Trophoblast cell (in vitro differentiated cells and primary cell): ENCODE results near the gene TEX2.

Experiments
- DNase-seq, 2 donors: peaks; one replicate each; pipeline ENCODE4 v3.0.0-alpha.2; 2016
- H2AFZ ChIP-seq: 2 replicates; pipeline ENCODE4 v1.6.1; 2013; ENCODE audit warnings: low read length, moderate library complexity, mild to moderate bottlenecking; ENCODE audit not compliant: insufficient read depth, poor library complexity
- H2AK5ac ChIP-seq: 2 replicates; pipeline ENCODE4 v1.6.1; 2013; ENCODE audit warnings: mild to moderate bottlenecking, low read length
- H2BK120ac ChIP-seq: 2 replicates; pipeline ENCODE4 v1.6.1; 2013; ENCODE audit warnings: low read length, mild to moderate bottlenecking, moderate library complexity; ENCODE audit not compliant: insufficient read depth, poor library complexity
- H2BK12ac ChIP-seq: 2 replicates; pipeline ENCODE4 v1.6.1; 2013; ENCODE audit warnings: mild to moderate bottlenecking, low read length, moderate library complexity
- H2BK5ac ChIP-seq: 2 replicates; pipeline ENCODE4 v1.6.1; 2013; ENCODE audit warnings: low read length, low read depth, moderate library complexity, mild to moderate bottlenecking; ENCODE audit not compliant: poor library complexity
- H3K14ac ChIP-seq: 2 replicates; pipeline ENCODE4 v1.6.1; 2013; ENCODE audit warnings: mild to moderate bottlenecking, low read length
- H3K18ac ChIP-seq: 2 replicates; pipeline ENCODE4 v1.6.1; 2013; ENCODE audit warnings: mild to moderate bottlenecking, low read length
- H3K23ac ChIP-seq: 2 replicates; pipeline ENCODE4 v1.6.1; 2013; ENCODE audit warnings: low read length
- H3K27ac ChIP-seq: 2 replicates; pipeline ENCODE4 v1.5.1; 2013; ENCODE audit warnings: low read depth, mild to moderate bottlenecking, inconsistent platforms, low read length, moderate library complexity
- H3K27me3 ChIP-seq: 2 replicates; pipeline ENCODE4 v1.6.1; 2013; ENCODE audit warnings: inconsistent platforms, mild to moderate bottlenecking, low read length, moderate library complexity; ENCODE audit not compliant: insufficient read depth
- H3K36me3 ChIP-seq, 2 experiments: 1 replicate in 1 of 2; 2 replicates in 1 of 2; pipeline ENCODE4 v1.6.1; 2013; ENCODE audit warnings: low read length in 2 of 2, mild to moderate bottlenecking in 2 of 2, moderate library complexity in 1 of 2; ENCODE audit not compliant: insufficient read depth in 2 of 2, control insufficient read depth in 1 of 2
- H3K4ac ChIP-seq: 2 replicates; pipeline ENCODE4 v1.6.1; 2013; ENCODE audit warnings: low read depth, mild to moderate bottlenecking, low read length, moderate library complexity
- H3K4me1 ChIP-seq, 2 experiments: 1 replicate in 1 of 2; 2 replicates in 1 of 2; pipeline ENCODE4 v1.6.1; 2013; ENCODE audit warnings: low read length in 2 of 2, mild to moderate bottlenecking in 2 of 2, moderate library complexity in 1 of 2; ENCODE audit not compliant: insufficient read depth in 2 of 2, control insufficient read depth in 1 of 2
- H3K4me2 ChIP-seq: 2 replicates; pipeline ENCODE4 v1.6.1; 2013; ENCODE audit warnings: inconsistent platforms, mild to moderate bottlenecking, low read length, moderate library complexity
- H3K4me3 ChIP-seq: 2 replicates; pipeline ENCODE4 v1.5.1; 2013; ENCODE audit warnings: mild to moderate bottlenecking, low read depth, low read length, inconsistent platforms
- H3K79me1 ChIP-seq: one replicate; pipeline ENCODE4 v1.6.1; 2013; ENCODE audit warnings: low read length
- H3K79me2 ChIP-seq: 2 replicates; pipeline ENCODE4 v1.6.1; 2013; ENCODE audit warnings: low read length, mild to moderate bottlenecking; ENCODE audit not compliant: control insufficient read depth, insufficient read depth, poor library complexity
- H3K9ac ChIP-seq: 2 replicates; pipeline ENCODE4 v1.6.1; 2013; ENCODE audit warnings: mild to moderate bottlenecking, low read length
- H3K9me3 ChIP-seq: 2 replicates; pipeline ENCODE4 v1.6.1; 2013; ENCODE audit warnings: low read depth, mild to moderate bottlenecking, control low read depth, inconsistent platforms, low read length; ENCODE audit not compliant: insufficient read depth
- H4K12ac ChIP-seq: 2 replicates; pipeline ENCODE4 v1.6.1; 2013; ENCODE audit warnings: low read depth, mild to moderate bottlenecking, low read length, moderate library complexity
- H4K8ac ChIP-seq: 2 replicates; pipeline ENCODE4 v1.6.1; 2013; ENCODE audit warnings: low read depth, mild to moderate bottlenecking, low read length, moderate library complexity
- H4K91ac ChIP-seq: one replicate; pipeline ENCODE4 v1.6.1; 2013; ENCODE audit warnings: low read depth, mild to moderate bottlenecking, low read length, moderate library complexity
- WGBS: extraction: QIAGEN DNeasy Blood & Tissue Kit; methylation state at CpG from one replicate; pipeline ENCODE4 v1.1.7; 2013; ENCODE audit warnings: missing lambda C conversion rate; ENCODE audit not compliant: insufficient read length, insufficient coverage; ENCODE audit errors: extremely low coverage; 5-methylcytosine and 5-hydroxymethylcytosine counted together

TEX2 gene

GRCh38 chr17:64129765-64130558 is 133.1 kb downstream of the TEX2 start, which contains the start of gene ERN1:
ERN1 (minus strand) TSS chr17:64130144; CDS start chr17:64130029, 115 bp downstream.
- peak within 1 kb of the TSS; percentile 67 for H3K4me2 ChIP-seq
- peak; percentile 85 to 86 for DNase-seq

GRCh38 chr17:64129515-64129764 is 133.6 kb downstream of the TEX2 start:
- Histone ChIP-seq H3K9ac (peak overlapping the region; percentile 89), H3K9me3 (no peaks in the 10 kb centered on the region), H2BK120ac (peak overlapping the region; percentile 90), H2AK5ac (no peak overlapping the region), H4K12ac (peak overlapping the region; percentile 77), H2BK12ac (no peak overlapping the region), H3K36me3 (no peaks in the 10 kb centered on the region), H3K4me2 (peak overlapping the region; percentile 63), H3K27ac (peak overlapping the region; percentile 77), H3K4me3 (peak overlapping the region; percentile 97), H2AFZ (peak overlapping the region; percentile 83), H3K23ac (no peak overlapping the region), H4K91ac (peak overlapping the region; percentile 55), H3K4ac (peak overlapping the region; percentile 48), H3K79me1 (peaks cover 11% of the 10 kb centered on the region), H3K18ac (peak overlapping the region; percentile 93), H3K79me2 (peaks cover 8% of the 10 kb centered on the region), H3K27me3 (no peaks in the 10 kb centered on the region), H3K4me1 (peaks cover 6% of the 10 kb centered on the region in 2 experiments), H2BK5ac (peak overlapping the region; percentile 83), H3K14ac (peak overlapping the region; percentile 94), H4K8ac (peak overlapping the region; percentile 79)
- no peak for DNase-seq
- WGBS: no CpG with 5 or more reads among the region's 31 CpGs

More at GRCh38 chr17:64129765-64130558, 133.1 kb downstream of the TEX2 start, which contains the start of gene ERN1:
- Histone ChIP-seq H3K14ac (peak within 1 kb of the TSS; percentile 94), H2AK5ac (peak within 1 kb of the TSS; percentile 40), H2AFZ (peak within 1 kb of the TSS; percentile 85), H4K91ac (peak within 1 kb of the TSS; percentile 76), H3K36me3 (no peaks in the 10 kb centered on the region), H3K4me3 (peak within 1 kb of the TSS; percentile 97), H3K4ac (peak within 1 kb of the TSS; percentile 48), H3K79me1 (peaks cover 11% of the 10 kb centered on the region), H3K18ac (peak within 1 kb of the TSS; percentile 93), H4K8ac (peak within 1 kb of the TSS; percentile 89), H2BK5ac (peak within 1 kb of the TSS; percentile 83), H3K4me1 (peaks cover 6% of the 10 kb centered on the region in 2 experiments), H3K9me3 (no peaks in the 10 kb centered on the region), H4K12ac (peak within 1 kb of the TSS; percentile 83), H3K23ac (no peak within 1 kb of the TSS), H2BK12ac (peak within 1 kb of the TSS; percentile 86), H2BK120ac (peak within 1 kb of the TSS; percentile 90), H3K27me3 (no peaks in the 10 kb centered on the region), H3K79me2 (peaks cover 8% of the 10 kb centered on the region), H3K9ac (peak within 1 kb of the TSS; percentile 89), H3K27ac (peak within 1 kb of the TSS; percentile 77)
- WGBS: no CpG with 5 or more reads among the region's 98 CpGs

- no CpG with 5 or more reads among the region's 15 CpGs for WGBS
- H3K79me2 ChIP-seq: peaks cover 8% of the 10 kb centered on the region
- no peaks in the 10 kb centered on the region for H3K9me3 ChIP-seq
Measured at GRCh38 chr17:64128787-64129514, 134.1 kb downstream of the TEX2 start.

GRCh38 chr17:64126918-64127317 is 136.1 kb downstream of the TEX2 start:
- no peak overlapping the region for H3K4me2 ChIP-seq
- H4K8ac ChIP-seq: no peak overlapping the region
- peaks cover 6% of the 10 kb centered on the region in 2 experiments for H3K4me1 ChIP-seq
- no peaks in the 10 kb centered on the region for H3K36me3 ChIP-seq
- H3K4me3 ChIP-seq: no peak overlapping the region
- no peaks in the 10 kb centered on the region for H3K9me3 ChIP-seq
- H4K12ac ChIP-seq: no peak overlapping the region
- H2AK5ac ChIP-seq: no peak overlapping the region
- H2BK5ac ChIP-seq: no peak overlapping the region
- peaks cover 11% of the 10 kb centered on the region for H3K79me1 ChIP-seq
- H3K27ac ChIP-seq: no peak overlapping the region
- no peak overlapping the region for H2BK120ac ChIP-seq
- H4K91ac ChIP-seq: no peak overlapping the region
- no peaks in the 10 kb centered on the region for H3K27me3 ChIP-seq
- no peak for DNase-seq
- no peak overlapping the region for H3K4ac ChIP-seq
- no peak overlapping the region for H2BK12ac ChIP-seq
- WGBS: no CpG with 5 or more reads among the region's 1 CpG
- H3K23ac ChIP-seq: no peak overlapping the region
- no peak overlapping the region for H2AFZ ChIP-seq
- H3K18ac ChIP-seq: no peak overlapping the region
- H3K9ac ChIP-seq: no peak overlapping the region
- H3K14ac ChIP-seq: no peak overlapping the region
- peaks cover 8% of the 10 kb centered on the region for H3K79me2 ChIP-seq

More at GRCh38 chr17:64128787-64129514, 134.1 kb downstream of the TEX2 start:
- Histone ChIP-seq H3K27ac (peak overlapping the region; percentile 77), H3K9ac (peak overlapping the region; percentile 89), H3K4ac (no peak overlapping the region), H3K36me3 (no peaks in the 10 kb centered on the region), H3K79me1 (peaks cover 11% of the 10 kb centered on the region), H3K23ac (no peak overlapping the region), H4K91ac (peak overlapping the region; percentile 55), H2AK5ac (no peak overlapping the region), H3K27me3 (no peaks in the 10 kb centered on the region), H3K4me2 (peak overlapping the region; percentile 63), H3K14ac (no peak overlapping the region), H2BK5ac (no peak overlapping the region), H4K8ac (peak overlapping the region; percentile 79), H2AFZ (peak overlapping the region; percentile 83), H2BK120ac (no peak overlapping the region), H3K4me3 (peak overlapping the region; percentile 97), H3K4me1 (peaks cover 6% of the 10 kb centered on the region in 2 experiments), H2BK12ac (no peak overlapping the region), H3K18ac (no peak overlapping the region), H4K12ac (no peak overlapping the region)
- DNase-seq: peak; percentile 54 to 79
